D341Med (cell line): ENCODE measurements around the gene STRBP.
A peak's percentile ranks its signal among the peaks of the same experiment; 100 is the strongest.

Experiments used
- DNase-seq: peaks from one replicate; pipeline ENCODE4 v3.0.0; 2012; ENCODE audit warnings: low spot score

Gene STRBP

DNA sequence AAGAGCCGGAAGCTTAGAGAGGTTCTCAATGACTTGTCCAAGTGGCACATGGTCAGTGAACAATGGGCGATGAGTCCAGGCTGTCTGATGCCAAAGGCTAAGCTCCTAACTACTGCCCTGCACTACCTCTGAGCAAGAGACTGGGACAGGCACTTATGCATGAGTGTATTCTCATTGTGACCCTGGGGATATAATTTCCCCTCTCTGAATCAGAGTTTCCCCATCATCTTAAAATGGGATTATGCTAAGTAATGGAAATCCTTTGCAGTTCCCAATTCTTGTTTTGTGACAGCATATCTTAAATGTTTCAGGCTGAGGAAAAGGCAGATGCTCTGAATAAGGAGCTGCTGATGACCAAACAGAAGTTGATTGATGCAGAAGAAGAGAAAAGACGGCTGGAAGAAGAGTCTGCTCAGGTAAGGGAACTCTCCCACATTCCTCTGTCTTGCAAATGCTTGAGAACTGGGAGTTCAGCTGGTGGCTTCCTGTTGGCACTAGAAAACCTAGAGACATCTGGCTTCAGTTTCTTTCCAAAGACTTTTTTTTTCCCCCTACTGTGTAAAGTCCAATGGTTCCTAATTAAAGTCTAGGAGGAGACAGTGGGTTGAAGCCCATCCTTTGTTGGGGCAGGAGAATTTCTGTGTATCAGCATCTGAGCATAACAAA is 170.8 kb downstream of the STRBP start:
- no peak for DNase-seq

- no peak for DNase-seq
These were observed 171.4 kb downstream of the STRBP start for GRCh38 chr9:123096987-123097386.

- no peak for DNase-seq
These were observed 175.2 kb downstream of the STRBP start for GRCh38 chr9:123093141-123093540.

- DNase-seq, result no peak
These were observed 176.9 kb downstream of the STRBP start for GRCh38 chr9:123091459-123091858.

GRCh38 chr9:123090956-123091355 is 177.4 kb downstream of the STRBP start:
- no peak for DNase-seq

DNA sequence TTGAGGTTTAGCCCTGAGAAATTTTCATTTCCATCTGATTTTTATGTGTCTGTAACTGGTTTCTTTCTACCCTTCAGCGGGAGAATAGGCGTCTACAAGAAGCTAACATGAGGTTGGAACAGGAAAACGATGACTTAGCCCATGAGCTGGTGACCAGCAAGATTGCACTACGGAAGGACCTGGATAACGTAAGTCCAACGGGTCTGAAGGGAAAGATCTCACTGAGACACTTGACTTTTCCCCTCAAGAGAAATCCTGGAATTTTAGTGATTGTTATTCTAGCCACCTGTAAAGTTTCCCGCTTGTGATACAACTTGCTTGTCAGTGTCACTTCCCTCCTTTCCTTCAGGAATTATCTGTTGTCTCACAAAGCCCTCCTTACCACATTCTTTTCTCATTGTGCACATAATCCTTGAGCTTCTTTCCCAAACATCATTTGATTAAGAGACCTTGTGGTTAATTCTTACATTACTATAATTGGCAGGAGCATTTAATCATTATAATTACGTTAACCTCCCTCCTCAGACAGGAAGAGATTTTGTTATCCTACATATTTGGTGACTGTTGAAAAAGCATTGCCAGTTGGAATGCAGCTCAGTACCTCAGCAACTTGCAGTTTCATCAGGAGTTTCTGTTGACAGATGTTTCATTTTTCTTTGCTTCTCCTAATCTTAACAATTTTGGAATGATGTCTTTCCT is 178.0 kb downstream of the STRBP start:
- no peak for DNase-seq

- no peak for DNase-seq
These were observed 178.6 kb downstream of the STRBP start for GRCh38 chr9:123089790-123090189.

DNA sequence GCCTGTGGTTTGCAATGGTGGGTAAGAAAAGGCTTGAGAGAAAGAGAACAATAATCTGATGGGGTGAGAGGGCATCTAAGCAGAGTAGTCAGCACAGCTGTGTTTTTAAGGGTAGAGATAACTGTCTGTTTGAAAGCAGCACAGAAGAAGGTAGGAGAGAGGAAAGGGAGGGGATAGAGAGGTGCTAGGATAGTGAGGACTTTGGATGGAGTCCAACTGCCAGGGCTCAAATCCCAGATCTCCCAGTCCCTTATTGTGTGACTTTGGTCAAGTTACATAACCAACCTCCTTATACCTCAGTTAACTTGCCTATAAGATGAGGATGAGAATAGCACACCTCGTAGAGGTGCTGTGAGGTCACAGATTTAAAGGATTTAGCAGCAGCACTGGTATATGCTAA is 179.3 kb downstream of the STRBP start:
- no peak for DNase-seq

- no peak for DNase-seq
These were observed 181.0 kb downstream of the STRBP start for GRCh38 chr9:123087359-123087888.

DNA sequence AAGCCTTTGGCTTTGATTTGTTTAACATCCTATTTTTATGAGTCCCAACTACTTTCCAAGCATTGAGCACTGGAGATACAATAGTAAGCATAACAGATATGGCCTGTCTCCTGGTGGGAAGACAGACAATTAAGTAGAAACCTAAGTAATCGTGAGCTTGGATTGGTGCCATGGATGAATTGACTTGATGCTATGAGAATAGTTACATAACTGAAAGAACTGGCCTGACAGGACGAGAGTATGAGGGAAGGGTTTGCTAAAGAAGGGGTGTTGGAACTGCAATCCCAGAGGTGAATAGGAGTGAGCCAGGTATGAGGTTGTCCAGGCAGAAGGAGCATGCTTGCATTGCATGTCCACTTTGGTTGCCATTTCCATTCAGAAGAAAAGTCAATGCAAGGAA is 182.5 kb downstream of the STRBP start:
- no peak for DNase-seq

- DNase-seq, result no peak
These were observed 184.1 kb downstream of the STRBP start for GRCh38 chr9:123084256-123084655.

DNA sequence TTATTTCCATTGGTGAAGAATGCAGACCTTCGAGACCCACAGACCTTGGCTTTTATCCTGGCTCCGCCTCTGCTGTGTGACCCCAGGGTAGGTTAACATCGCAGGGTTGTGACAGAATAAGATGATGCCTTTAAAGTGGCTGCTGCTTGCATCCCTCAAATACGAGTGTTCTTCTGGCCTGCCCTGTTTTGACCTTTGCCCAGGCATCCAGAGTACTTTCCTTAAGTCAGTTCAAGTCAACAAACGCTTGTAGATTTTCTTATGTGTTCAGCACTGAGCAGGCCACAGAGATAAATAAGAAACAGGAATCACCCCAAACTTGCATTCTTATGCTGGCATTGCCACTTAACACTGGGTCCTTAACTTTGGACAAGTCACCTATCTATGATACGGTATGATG is 184.7 kb downstream of the STRBP start:
- no peak for DNase-seq

- DNase-seq, result peak; percentile 52
These were observed 186.6 kb downstream of the STRBP start for GRCh38 chr9:123081824-123082223.

GRCh38 chr9:123080444-123080843 is 187.9 kb downstream of the STRBP start:
- no peak for DNase-seq

GRCh38 chr9:123074628-123075027 is 193.8 kb downstream of the STRBP start:
- DNase-seq, result no peak

DNA sequence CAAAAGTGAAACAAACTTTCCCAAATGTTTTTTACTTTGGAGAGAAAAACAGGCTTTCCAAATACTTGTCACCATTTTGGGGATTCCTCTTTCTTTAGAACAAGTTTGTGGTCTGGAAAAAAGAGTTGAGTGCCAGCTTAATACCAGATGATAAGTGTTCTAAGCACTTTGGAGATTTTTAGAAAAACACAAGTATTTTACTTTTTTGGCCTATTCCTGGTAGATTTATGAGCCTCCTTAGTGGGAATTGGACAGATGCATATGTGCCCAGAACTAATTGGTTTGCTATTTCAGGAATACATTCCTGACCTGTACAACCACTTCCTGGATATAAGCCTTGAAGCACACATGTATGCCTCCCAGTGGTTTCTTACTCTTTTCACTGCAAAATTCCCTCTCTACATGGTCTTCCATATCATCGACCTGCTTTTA is 194.4 kb downstream of the STRBP start:
- no peak for DNase-seq

DNA sequence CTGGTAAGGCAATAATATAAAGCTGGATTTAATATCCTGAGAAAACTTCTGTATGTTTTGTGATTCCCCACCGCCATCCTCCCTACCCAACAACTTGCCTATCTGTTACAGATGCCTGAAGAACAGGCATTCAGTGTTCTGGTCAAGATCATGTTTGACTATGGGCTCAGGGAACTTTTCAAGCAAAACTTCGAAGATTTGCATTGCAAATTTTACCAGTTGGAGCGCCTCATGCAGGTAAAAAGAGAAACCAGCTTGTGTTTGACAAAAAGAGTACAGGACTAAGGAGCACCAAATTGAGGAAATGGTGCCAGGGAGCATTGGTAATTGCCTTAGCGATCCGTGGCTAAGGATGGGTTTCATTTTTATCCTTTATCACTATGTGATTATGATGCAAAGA is 194.9 kb downstream of the STRBP start:
- DNase-seq, result no peak

GRCh38 chr9:123072407-123072995 is 195.9 kb downstream of the STRBP start:
- no peak for DNase-seq
